ENCODE results near the gene HACL1.

GRCh38 chr3:15592968-15593367, 8.4 kb downstream of the HACL1 start:
- TF ChIP-seq POLR2A (IDR thresholded peaks at IDR 0.05; ENCODE audit: borderline replicate concordance, extremely low read depth, insufficient read depth, insufficient read length) (no peak), SIN3A (IDR thresholded peaks at IDR 0.05; ENCODE audit: low read depth) (no peak), CTCF (IDR thresholded peaks at IDR 0.05 in 2 of 3, conservative IDR thresholded peaks at IDR 0.05 in 1 of 3; ENCODE audit: borderline replicate concordance in 1 of 3, insufficient read depth in 1 of 3, low read depth in 2 of 3, low read length in 2 of 3) (no peak), POLR2AphosphoS5 (IDR thresholded peaks at IDR 0.05; ENCODE audit: low read depth, low read length) (no peak), ATF3 (IDR thresholded peaks at IDR 0.05) (no peak), YY1 (IDR thresholded peaks at IDR 0.05; ENCODE audit: extremely low read depth, insufficient replicate concordance, low read depth, low read length) (no peak), SRF (IDR thresholded peaks at IDR 0.05; ENCODE audit: low read depth) (no peak)
